Skeletal muscle satellite cell (primary cell): ENCODE results near the gene HAS3. TPM values are rescaled to one million over a fixed set of nuclear protein-coding genes. Genes with fewer than 3 reads are reported as not detected.
"Not testable (repeated sequence)": the region's sequence is repeated elsewhere in the genome, so short reads cannot be mapped to it uniquely, and the experiment has no call there.

ENCODE experiments used
- H3K27me3 ChIP-seq: 2 replicates; pipeline ENCODE4 v1.7.0; 2013; ENCODE audit warnings: low read length; ENCODE audit not compliant: control insufficient read depth, insufficient read depth
- H3K36me3 ChIP-seq: 2 replicates; pipeline ENCODE4 v1.7.0; 2013; ENCODE audit warnings: mild to moderate bottlenecking, control low read depth, low read length; ENCODE audit not compliant: insufficient read depth
- H3K4me1 ChIP-seq: 2 replicates; pipeline ENCODE4 v1.7.0; 2013; ENCODE audit warnings: low read length; ENCODE audit not compliant: control insufficient read depth, insufficient read depth
- H3K4me2 ChIP-seq: 2 replicates; pipeline ENCODE4 v1.7.0; 2013; ENCODE audit warnings: mild to moderate bottlenecking, low read length
- H3K4me3 ChIP-seq: 2 replicates; pipeline ENCODE4 v1.7.0; 2013; ENCODE audit warnings: low read length
- H3K9ac ChIP-seq: 2 replicates; pipeline ENCODE4 v1.7.0; 2013; ENCODE audit warnings: mild to moderate bottlenecking, low read depth, low read length, moderate library complexity
- H3K9me3 ChIP-seq: replicated peaks from 2 replicates; pipeline ENCODE4 v1.7.0; 2013; ENCODE audit warnings: mild to moderate bottlenecking, control low read depth, low read length
- total RNA-seq: library from RNA; depleted of rRNA; stranded (reverse); fragments of >200 nt; gene quantifications from 2 replicates; pipeline ENCODE4 v1.2.3, GENCODE V29; 2012; rRNA removed

Gene HAS3, protein sequence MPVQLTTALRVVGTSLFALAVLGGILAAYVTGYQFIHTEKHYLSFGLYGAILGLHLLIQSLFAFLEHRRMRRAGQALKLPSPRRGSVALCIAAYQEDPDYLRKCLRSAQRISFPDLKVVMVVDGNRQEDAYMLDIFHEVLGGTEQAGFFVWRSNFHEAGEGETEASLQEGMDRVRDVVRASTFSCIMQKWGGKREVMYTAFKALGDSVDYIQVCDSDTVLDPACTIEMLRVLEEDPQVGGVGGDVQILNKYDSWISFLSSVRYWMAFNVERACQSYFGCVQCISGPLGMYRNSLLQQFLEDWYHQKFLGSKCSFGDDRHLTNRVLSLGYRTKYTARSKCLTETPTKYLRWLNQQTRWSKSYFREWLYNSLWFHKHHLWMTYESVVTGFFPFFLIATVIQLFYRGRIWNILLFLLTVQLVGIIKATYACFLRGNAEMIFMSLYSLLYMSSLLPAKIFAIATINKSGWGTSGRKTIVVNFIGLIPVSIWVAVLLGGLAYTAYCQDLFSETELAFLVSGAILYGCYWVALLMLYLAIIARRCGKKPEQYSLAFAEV
- under 0.01 and 0.44 TPM in 2 replicates for total RNA-seq

GRCh38 chr16:69105501-69106361, at the start of gene HAS3:
TSS of gene HAS3 (plus strand) at chr16:69105653. CDS start at chr16:69109396, 3,743 bp downstream.
- Histone ChIP-seq H3K4me1 (peaks cover 24% of the 10 kb centered on the region), H3K9me3 (no peaks in the 10 kb centered on the region), H3K36me3 (peaks cover 4% of the 10 kb centered on the region), H3K4me3 (peak within 1 kb of the TSS; percentile 71), H3K9ac (peak within 1 kb of the TSS; percentile 25), H3K4me2 (peak within 1 kb of the TSS; percentile 85), H3K27me3 (peaks cover 21% of the 10 kb centered on the region)

DNA sequence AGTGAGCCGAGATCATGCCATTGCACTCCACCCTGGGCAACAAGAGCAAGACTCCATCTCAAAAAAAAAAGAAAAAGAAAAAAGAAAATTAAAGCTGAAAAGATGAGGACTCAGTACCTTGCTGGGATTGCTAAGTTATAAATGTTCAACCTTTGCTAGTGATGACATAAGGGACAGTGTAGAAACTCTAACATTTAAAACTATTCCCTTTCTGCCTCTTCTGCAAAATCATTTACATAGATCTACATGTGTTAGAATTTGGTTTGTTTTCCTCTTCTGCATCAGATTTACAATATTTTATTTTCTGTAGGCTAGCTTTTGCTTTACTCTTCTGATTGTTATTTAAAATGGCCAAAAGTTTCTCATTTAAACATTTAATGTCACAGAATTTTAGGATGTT, 49.5 kb upstream of the HAS3 start:
- peaks cover 13% of the 10 kb centered on the region for H3K4me1 ChIP-seq

DNA sequence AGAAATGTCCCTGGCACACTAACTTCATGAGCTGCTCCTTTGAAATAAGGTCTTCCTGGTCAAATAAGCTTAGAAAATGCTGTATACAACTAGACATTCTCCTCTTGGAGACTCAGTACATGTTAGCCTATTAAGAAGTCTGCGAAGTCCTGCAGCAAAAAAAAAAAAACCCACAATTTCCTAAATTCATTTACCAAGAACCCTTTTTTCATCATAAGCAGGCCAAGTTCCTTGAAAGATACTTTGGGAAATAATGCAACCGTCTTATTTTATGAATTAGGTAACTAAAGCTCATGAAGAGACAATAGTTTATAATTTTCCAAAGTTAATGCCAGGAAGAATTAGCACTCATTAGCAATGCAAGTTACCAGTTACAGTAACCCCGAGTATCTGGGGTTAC, 49.0 kb upstream of the HAS3 start:
- Histone ChIP-seq H3K4me1 (peaks cover 13% of the 10 kb centered on the region), H3K4me3 (no peak overlapping the region), H3K9me3 (no peaks in the 10 kb centered on the region), H3K27me3 (no peaks in the 10 kb centered on the region), H3K36me3 (no peaks in the 10 kb centered on the region), H3K9ac (no peak overlapping the region), H3K4me2 (no peak overlapping the region)

More for the DNA sequence above, 49.5 kb upstream of the HAS3 start:
- Histone ChIP-seq H3K4me3 (no peak overlapping the region), H3K36me3 (no peaks in the 10 kb centered on the region), H3K9ac (no peak overlapping the region), H3K9me3 (no peaks in the 10 kb centered on the region), H3K4me2 (no peak overlapping the region), H3K27me3 (no peaks in the 10 kb centered on the region)

- Histone ChIP-seq H3K9ac (no peak overlapping the region), H3K4me2 (peak overlapping the region; percentile 32), H3K4me3 (no peak overlapping the region)
Measured at GRCh38 chr16:69057400-69058378, 47.8 kb upstream of the HAS3 start.

GRCh38 chr16:69063491-69063890, 42.0 kb upstream of the HAS3 start:
- H3K4me3 ChIP-seq, H3K27me3 ChIP-seq, H3K9me3 ChIP-seq, H3K4me2 ChIP-seq, H3K9ac ChIP-seq, H3K36me3 ChIP-seq: not testable (repeated sequence)
- H3K4me1 ChIP-seq: peaks cover 24% of the 10 kb centered on the region

More at GRCh38 chr16:69057400-69058378, 47.8 kb upstream of the HAS3 start:
- no peaks in the 10 kb centered on the region for H3K9me3 ChIP-seq
- peaks cover 13% of the 10 kb centered on the region for H3K4me1 ChIP-seq
- H3K36me3 ChIP-seq: no peaks in the 10 kb centered on the region
- H3K27me3 ChIP-seq: no peaks in the 10 kb centered on the region

GRCh38 chr16:69064124-69064763, 41.2 kb upstream of the HAS3 start:
- Histone ChIP-seq H3K9me3 (no peaks in the 10 kb centered on the region), H3K4me1 (peaks cover 22% of the 10 kb centered on the region), H3K4me3 (no peak overlapping the region), H3K4me2 (no peak overlapping the region), H3K9ac (no peak overlapping the region), H3K27me3 (no peaks in the 10 kb centered on the region), H3K36me3 (no peaks in the 10 kb centered on the region)

DNA sequence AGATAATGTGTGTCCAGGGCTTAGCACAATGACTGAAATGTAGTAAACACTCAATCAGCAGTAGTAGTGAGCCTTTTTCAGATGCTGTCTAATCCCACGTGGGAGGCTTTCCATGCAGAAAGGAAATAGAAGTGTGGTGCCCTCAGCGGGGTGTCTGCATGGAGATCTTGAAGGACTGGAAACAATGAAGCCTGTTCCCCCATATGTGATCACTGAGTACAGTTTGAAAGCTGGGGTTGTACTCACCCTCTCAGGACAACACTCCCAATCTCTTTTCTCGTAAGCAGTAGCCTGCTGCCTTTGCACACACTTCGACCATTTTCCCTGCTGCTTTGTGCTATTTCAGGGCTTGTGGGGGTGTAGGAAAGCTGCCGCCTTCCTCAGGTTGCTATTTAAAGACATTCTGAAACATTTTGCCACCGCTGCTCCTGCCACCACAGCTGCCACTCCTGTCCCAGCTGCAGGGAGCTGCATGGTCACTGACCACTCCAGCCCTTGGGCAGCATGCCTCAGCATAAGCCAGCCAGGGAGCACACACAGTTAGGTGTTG, 40.6 kb upstream of the HAS3 start:
- H3K4me2 ChIP-seq: no peak overlapping the region
- H3K9ac ChIP-seq: no peak overlapping the region
- no peak overlapping the region for H3K4me3 ChIP-seq
- H3K27me3 ChIP-seq: no peaks in the 10 kb centered on the region
- H3K36me3 ChIP-seq: no peaks in the 10 kb centered on the region
- H3K9me3 ChIP-seq: no peaks in the 10 kb centered on the region
- peaks cover 22% of the 10 kb centered on the region for H3K4me1 ChIP-seq

DNA sequence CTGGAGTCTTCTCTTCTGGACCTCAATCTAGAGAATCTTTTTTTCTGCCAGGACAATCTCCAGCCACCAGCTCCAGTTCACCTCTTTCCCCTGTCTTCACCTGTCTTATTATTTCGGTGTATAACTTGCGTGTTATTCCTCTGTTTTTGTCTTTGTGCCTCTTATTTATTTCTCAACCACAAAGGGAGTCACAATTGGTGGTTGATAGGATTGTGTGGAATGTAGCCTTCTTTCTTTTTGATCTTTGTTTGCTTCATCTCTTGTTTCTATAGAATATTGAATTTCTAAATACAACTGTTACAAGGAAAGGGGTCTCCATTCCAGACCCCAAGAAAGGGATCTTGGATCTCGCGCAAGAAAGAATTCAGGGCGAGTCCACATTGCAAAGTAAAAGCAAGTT, 35.9 kb upstream of the HAS3 start:
- Histone ChIP-seq H3K27me3 (no peaks in the 10 kb centered on the region), H3K4me3 (no peak overlapping the region), H3K9me3 (no peaks in the 10 kb centered on the region), H3K36me3 (no peaks in the 10 kb centered on the region), H3K9ac (no peak overlapping the region), H3K4me2 (no peak overlapping the region), H3K4me1 (peaks cover 27% of the 10 kb centered on the region)

GRCh38 chr16:69071036-69071435, 34.4 kb upstream of the HAS3 start:
- no peaks in the 10 kb centered on the region for H3K36me3 ChIP-seq
- no peak overlapping the region for H3K9ac ChIP-seq
- no peaks in the 10 kb centered on the region for H3K9me3 ChIP-seq
- H3K27me3 ChIP-seq: no peaks in the 10 kb centered on the region
- peaks cover 16% of the 10 kb centered on the region for H3K4me1 ChIP-seq
- no peak overlapping the region for H3K4me2 ChIP-seq
- no peak overlapping the region for H3K4me3 ChIP-seq

DNA sequence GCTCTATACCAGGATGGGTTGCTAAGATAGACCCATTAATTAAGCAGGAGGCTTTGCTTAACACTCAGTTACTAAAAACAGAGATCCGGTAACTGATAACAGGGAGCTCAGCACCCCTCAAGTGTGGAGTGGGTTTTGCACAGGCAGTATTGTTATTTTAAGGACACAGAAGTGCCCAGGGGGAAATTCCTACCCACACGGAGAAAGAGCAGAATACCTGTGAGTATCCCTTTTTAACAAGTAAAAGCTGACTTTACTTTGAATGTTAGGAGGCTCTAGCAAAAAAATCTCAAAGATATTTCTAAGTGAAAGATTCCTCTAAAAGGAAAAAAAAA, 32.8 kb upstream of the HAS3 start:
- Histone ChIP-seq H3K9me3 (no peaks in the 10 kb centered on the region), H3K27me3 (no peaks in the 10 kb centered on the region), H3K36me3 (no peaks in the 10 kb centered on the region), H3K4me3 (no peak overlapping the region), H3K9ac (no peak overlapping the region), H3K4me1 (peaks cover 24% of the 10 kb centered on the region), H3K4me2 (no peak overlapping the region)
